AG04450 (cell line): ENCODE measurements around the gene CAMKMT. TPM values are rescaled to one million over a fixed set of nuclear protein-coding genes. Genes with fewer than 3 reads are reported as not detected.

Experiments used
- CTCF ChIA-PET: fragments of 300-600, 350-600 bp; formaldehyde crosslinking; extraction: SDS; loops from one replicate; lab custom pipeline; 2022; ENCODE audit warnings: antibody characterized with exemption, inconsistent platforms; lab: Charles Lee
- POLR2A ChIA-PET: fragments of 350-600 bp; formaldehyde crosslinking; extraction: SDS; loops from one replicate; lab custom pipeline; 2021; ENCODE audit warnings: antibody characterized with exemption, inconsistent platforms; lab: Yijun Ruan, JAX
- DNase-seq: peaks from one replicate; pipeline ENCODE4 v3.0.0-alpha.2; 2011; ENCODE audit warnings: low read depth, low spot score
- H3K27ac ChIP-seq: one replicate; pipeline ENCODE4 v1.5.1; 2012; ENCODE audit warnings: low read depth, low read length, control low read depth
- H3K27me3 ChIP-seq: one replicate; pipeline ENCODE4 v1.6.0; 2012; ENCODE audit warnings: low read length; ENCODE audit not compliant: control insufficient read depth, insufficient read depth
- H3K4me3 ChIP-seq: 2 replicates; pipeline ENCODE4 v1.5.1; 2011; ENCODE audit warnings: mild to moderate bottlenecking, low read depth, low read length, control low read depth
- H3K9me3 ChIP-seq: 2 replicates; pipeline ENCODE4 v1.5.1; 2012; ENCODE audit warnings: low read length; ENCODE audit not compliant: control insufficient read depth, insufficient read depth
- CTCF ChIP-seq: IDR thresholded peaks from 2 replicates; pipeline ENCODE4 v1.5.1; 2011; ENCODE audit warnings: low read depth, low read length, control low read depth, inconsistent platforms
- polyA plus RNA-seq: library from polyadenylated mRNA; depleted of rRNA; stranded (reverse); fragments of >200 nt; gene quantifications from 2 replicates; pipeline ENCODE4 v1.2.3, GENCODE V29; 2011

The CAMKMT gene
- polyA plus RNA-seq, 1 experiment = 10.2 TPM

- TF ChIP-seq CTCF = no peak
- Histone ChIP-seq H3K27me3 (no peaks in the 10 kb centered on the region), H3K27ac (no peak overlapping the region), H3K4me3 (no peak overlapping the region), H3K9me3 (no peaks in the 10 kb centered on the region)
- ChIA-PET POLR2A (no interaction called here), CTCF (interaction anchor here (1.3 kb wide), 1 partner anchor 176 kb away, joined by 4 read pairs; no protein-coding TSS in a partner anchor)
- no peak for DNase-seq
Observed at GRCh38 chr2:44655401-44655864, 293.7 kb downstream of the CAMKMT start.

- Histone ChIP-seq H3K9me3 (no peaks in the 10 kb centered on the region), H3K27me3 (no peaks in the 10 kb centered on the region), H3K27ac (no peak overlapping the region), H3K4me3 (no peak overlapping the region)
- no peak for TF ChIP-seq CTCF
- CTCF ChIA-PET = interaction anchor here (1.3 kb wide), 1 partner anchor 177 kb away, joined by 4 read pairs; no protein-coding TSS in a partner anchor
- DNase-seq = no peak
- POLR2A ChIA-PET = no interaction called here
Observed at GRCh38 chr2:44656460-44656859, 294.7 kb downstream of the CAMKMT start.

GRCh38 chr2:44663471-44664073, 301.8 kb downstream of the CAMKMT start:
- no peak for TF ChIP-seq CTCF
- Histone ChIP-seq H3K27me3 (no peaks in the 10 kb centered on the region), H3K4me3 (no peak overlapping the region), H3K27ac (no peak overlapping the region), H3K9me3 (no peaks in the 10 kb centered on the region)
- ChIA-PET CTCF (no interaction called here), POLR2A (no interaction called here)
- DNase-seq = no peak

- no peaks in the 10 kb centered on the region for H3K27me3 ChIP-seq
- CTCF ChIA-PET = interaction anchor here (1.4 to 1.5 kb wide), 2 partner anchors 39 to 191 kb away, joined by 3 to 4 read pairs; no protein-coding TSS in a partner anchor
- no peaks in the 10 kb centered on the region for H3K9me3 ChIP-seq
- H3K27ac ChIP-seq = no peak overlapping the region
- no peak overlapping the region for H3K4me3 ChIP-seq
- TF ChIP-seq CTCF = peak; percentile 20; the same call in 1 of the 2 replicates
- POLR2A ChIA-PET = no interaction called here
- no peak for DNase-seq
Observed at GRCh38 chr2:44668336-44668735, 306.6 kb downstream of the CAMKMT start.

- DNase-seq = no peak
- ChIA-PET CTCF (interaction anchor here (0.6 to 1.2 kb wide), 2 partner anchors 104 to 191 kb away, joined by 3 to 5 read pairs; no protein-coding TSS in a partner anchor), POLR2A (no interaction called here)
- no peak for TF ChIP-seq CTCF
- no peak overlapping the region for H3K27ac ChIP-seq
- H3K27me3 ChIP-seq = peaks cover 4% of the 10 kb centered on the region
- H3K9me3 ChIP-seq = no peaks in the 10 kb centered on the region
- H3K4me3 ChIP-seq = no peak overlapping the region
Observed at GRCh38 chr2:44671276-44671675, 309.5 kb downstream of the CAMKMT start.
